ENCODE data around the gene ANTXR1. TPM values are rescaled to one million over a fixed set of nuclear protein-coding genes. Genes with fewer than 3 reads are reported as not detected.

ANTXR1 gene
- total RNA-seq, 6 donors from 2014 or later, result 11.5 to 76.4 (median 31.4) TPM

- no peak for TF ChIP-seq POLR2A (IDR thresholded peaks at IDR 0.05)
- TF ChIP-seq CTCF (IDR thresholded peaks at IDR 0.05), result no peak
- no peak for TF ChIP-seq EP300 (IDR thresholded peaks at IDR 0.05)
- TF ChIP-seq POLR2AphosphoS5 (IDR thresholded peaks at IDR 0.05), result no peak
Observed at GRCh38 chr2:68995916-68996315, 17.1 kb upstream of the ANTXR1 start.

DNA sequence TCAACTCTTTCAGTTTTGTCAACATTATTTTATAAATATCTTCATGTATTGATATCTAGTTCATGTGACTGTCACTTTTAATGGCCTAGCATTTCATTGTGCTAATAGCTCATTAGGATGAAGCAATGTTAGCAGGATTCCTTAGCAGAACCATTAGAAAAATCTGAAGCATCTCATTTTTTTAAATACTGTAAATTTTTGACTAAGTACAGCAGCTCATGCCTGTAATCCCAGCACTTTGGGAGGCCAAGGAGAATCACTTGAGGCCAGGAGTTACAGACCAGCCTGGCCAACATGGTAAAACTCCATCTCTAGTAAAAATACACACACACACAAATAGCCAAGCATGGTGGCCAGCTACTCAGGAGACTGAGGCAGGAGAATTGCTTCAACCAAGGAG is 15.6 kb upstream of the ANTXR1 start:
- Histone ChIP-seq H3K27ac (no peak overlapping the region), H3K9me3 (peaks cover 0 to 5% (median 0%) of the 10 kb centered on the region in 4 donors), H3K27me3 (no peaks in the 10 kb centered on the region), H3K4me1 (no peaks in the 10 kb centered on the region), H3K4me3 (no peak overlapping the region), H3K36me3 (no peaks in the 10 kb centered on the region)
- DNase-seq, result no peak
- TF ChIP-seq EP300 (IDR thresholded peaks at IDR 0.05) (no peak), POLR2A (IDR thresholded peaks at IDR 0.05) (no peak), CTCF (IDR thresholded peaks at IDR 0.05) (no peak), POLR2AphosphoS5 (IDR thresholded peaks at IDR 0.05) (no peak)
- ATAC-seq (ENCODE audit: low FRiP score in 2 of 2), result no peak

More at GRCh38 chr2:68995916-68996315, 17.1 kb upstream of the ANTXR1 start:
- no peak for ATAC-seq (ENCODE audit: low FRiP score in 2 of 2)
- no peaks in the 10 kb centered on the region for H3K27me3 ChIP-seq
- 33 to 34% methylated on average over 3 of the region's 3 CpGs for WGBS, 2 donors
- H3K4me3 ChIP-seq, result no peak overlapping the region
- DNase-seq, result no peak
- H3K4me1 ChIP-seq, result no peaks in the 10 kb centered on the region
- no peak overlapping the region for H3K27ac ChIP-seq
- H3K36me3 ChIP-seq, result no peaks in the 10 kb centered on the region
- H3K9me3 ChIP-seq, result no peaks in the 10 kb centered on the region

DNA sequence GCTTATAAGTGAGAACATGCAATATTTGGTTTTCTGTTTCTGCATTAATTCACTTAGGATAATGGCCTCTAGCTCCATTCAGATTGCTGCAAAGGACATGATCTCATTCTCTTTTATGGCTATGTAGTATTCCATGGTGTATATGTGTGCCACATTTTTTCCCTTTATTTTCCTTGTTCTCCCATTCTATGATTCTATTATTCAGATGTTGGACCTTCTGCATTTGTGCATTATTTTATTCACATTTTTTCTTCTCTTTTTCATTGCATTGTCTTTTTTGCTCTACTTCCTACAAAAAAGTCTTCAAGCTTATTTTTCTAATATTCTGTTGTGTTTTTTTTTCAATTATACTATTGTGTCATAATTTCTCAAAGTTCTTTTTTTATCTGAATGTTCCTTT is 11.1 kb upstream of the ANTXR1 start:
- Histone ChIP-seq H3K9me3 (peaks cover 0 to 5% (median 0%) of the 10 kb centered on the region in 4 donors), H3K27ac (no peak overlapping the region), H3K27me3 (no peaks in the 10 kb centered on the region), H3K4me1 (no peaks in the 10 kb centered on the region), H3K4me3 (no peak overlapping the region), H3K36me3 (no peaks in the 10 kb centered on the region)
- DNase-seq (no peak), ATAC-seq (ENCODE audit: low FRiP score in 2 of 2) (no peak)
- TF ChIP-seq EP300 (IDR thresholded peaks at IDR 0.05) (no peak), POLR2AphosphoS5 (IDR thresholded peaks at IDR 0.05) (no peak), POLR2A (IDR thresholded peaks at IDR 0.05) (no peak), CTCF (IDR thresholded peaks at IDR 0.05) (no peak)

DNA sequence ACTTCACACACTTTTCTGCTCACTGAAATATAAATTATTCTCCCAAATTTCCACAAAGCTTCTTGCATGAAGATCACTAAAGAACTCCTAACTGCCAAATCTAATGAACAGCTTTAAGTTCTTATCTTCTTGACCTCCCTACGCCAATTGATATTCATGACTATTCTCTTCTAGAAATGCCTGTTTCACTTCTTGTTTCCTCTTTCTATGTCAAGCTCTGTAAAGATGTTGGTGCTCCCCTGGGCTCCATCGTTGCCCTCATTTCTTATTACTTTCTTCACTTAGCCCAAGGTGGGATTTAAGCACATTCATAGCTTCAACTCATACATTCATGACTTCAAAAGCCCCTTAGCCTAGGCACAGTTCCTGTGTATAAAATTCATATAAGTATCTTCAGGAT is 9.2 kb upstream of the ANTXR1 start:
- no peak overlapping the region for H3K4me3 ChIP-seq
- DNase-seq (no peak), ATAC-seq (ENCODE audit: low FRiP score in 2 of 2) (no peak)
- peaks cover 0 to 5% (median 0%) of the 10 kb centered on the region in 4 donors for H3K9me3 ChIP-seq
- WGBS, 2 donors, result 89 to 93% methylated on average over 2 of the region's 2 CpGs
- no peak overlapping the region for H3K27ac ChIP-seq
- no peaks in the 10 kb centered on the region for H3K36me3 ChIP-seq
- H3K4me1 ChIP-seq, result no peaks in the 10 kb centered on the region
- no peaks in the 10 kb centered on the region for H3K27me3 ChIP-seq
- TF ChIP-seq POLR2AphosphoS5 (IDR thresholded peaks at IDR 0.05), result no peak
- TF ChIP-seq EP300 (IDR thresholded peaks at IDR 0.05), result no peak
- no peak for TF ChIP-seq CTCF (IDR thresholded peaks at IDR 0.05)
- no peak for TF ChIP-seq POLR2A (IDR thresholded peaks at IDR 0.05)

GRCh38 chr2:69007169-69007568 is 5.8 kb upstream of the ANTXR1 start:
- Histone ChIP-seq H3K9me3 (no peaks in the 10 kb centered on the region), H3K36me3 (no peaks in the 10 kb centered on the region), H3K4me1 (peaks cover 0 to 4% (median 0%) of the 10 kb centered on the region in 4 donors), H3K4me3 (no peak overlapping the region), H3K27me3 (no peaks in the 10 kb centered on the region), H3K27ac (no peak overlapping the region)
- TF ChIP-seq EP300 (IDR thresholded peaks at IDR 0.05) (no peak), CTCF (IDR thresholded peaks at IDR 0.05) (no peak), POLR2AphosphoS5 (IDR thresholded peaks at IDR 0.05) (no peak), POLR2A (IDR thresholded peaks at IDR 0.05) (no peak)
- no peak for DNase-seq
- peak in 1 of 2 donors; percentile 71 for ATAC-seq (ENCODE audit: low FRiP score in 2 of 2)
